ENCODE data around the gene YPEL1. TPM values are rescaled to one million over a fixed set of nuclear protein-coding genes. Genes with fewer than 3 reads are reported as not detected.

YPEL1 gene
- total and polyA plus RNA-seq, 10 of the 15 experiments (the other 5 are each of a cell fraction or from before 2014, with no cell fraction given), result 0.13 to 5.0 (median 1.6) TPM

DNA sequence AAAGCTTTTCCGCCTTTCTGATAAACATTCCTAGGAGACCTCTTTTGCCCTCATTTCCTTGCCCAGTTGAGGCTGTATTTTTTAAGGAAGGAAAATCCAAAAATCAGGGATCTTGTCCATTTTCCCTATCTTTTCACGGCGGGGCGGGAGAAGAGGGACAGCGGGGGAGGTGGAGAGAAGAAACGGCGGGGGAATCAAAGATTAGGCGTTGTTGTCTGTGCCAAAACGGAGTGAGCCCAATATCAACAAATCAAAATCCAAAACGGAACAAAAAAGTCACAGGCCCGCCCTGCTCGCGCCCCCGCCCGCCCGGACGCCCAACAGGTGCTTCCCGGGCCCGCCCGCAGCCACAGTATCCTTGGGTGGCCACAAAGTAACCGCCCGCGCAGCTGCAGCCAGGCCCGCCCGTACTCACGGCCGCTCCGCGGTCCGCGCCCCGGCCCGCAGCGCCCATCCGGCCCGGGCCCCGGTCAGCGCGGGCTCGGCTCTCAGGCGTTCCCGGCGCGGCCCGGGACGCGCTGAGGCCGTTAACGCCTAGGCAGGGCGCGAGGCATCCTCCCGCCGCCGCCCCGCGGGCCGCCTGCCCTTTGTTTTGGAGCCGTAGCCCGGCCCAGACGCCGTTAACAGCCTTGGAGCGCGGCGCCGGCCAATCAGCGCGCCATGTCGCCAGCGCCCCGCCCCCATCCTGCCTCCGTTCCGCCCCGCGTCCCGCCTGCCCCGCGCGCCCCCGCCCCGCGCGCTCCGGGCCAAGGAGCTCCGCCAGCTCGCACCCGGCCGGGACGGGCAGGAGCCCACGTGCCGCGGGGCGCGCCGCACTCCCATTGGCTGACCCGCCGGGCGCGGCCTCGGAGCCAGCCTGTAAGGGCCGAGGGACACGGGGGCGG is at the start of gene YPEL1 (continued):
- TF ChIP-seq, protein P1, sequence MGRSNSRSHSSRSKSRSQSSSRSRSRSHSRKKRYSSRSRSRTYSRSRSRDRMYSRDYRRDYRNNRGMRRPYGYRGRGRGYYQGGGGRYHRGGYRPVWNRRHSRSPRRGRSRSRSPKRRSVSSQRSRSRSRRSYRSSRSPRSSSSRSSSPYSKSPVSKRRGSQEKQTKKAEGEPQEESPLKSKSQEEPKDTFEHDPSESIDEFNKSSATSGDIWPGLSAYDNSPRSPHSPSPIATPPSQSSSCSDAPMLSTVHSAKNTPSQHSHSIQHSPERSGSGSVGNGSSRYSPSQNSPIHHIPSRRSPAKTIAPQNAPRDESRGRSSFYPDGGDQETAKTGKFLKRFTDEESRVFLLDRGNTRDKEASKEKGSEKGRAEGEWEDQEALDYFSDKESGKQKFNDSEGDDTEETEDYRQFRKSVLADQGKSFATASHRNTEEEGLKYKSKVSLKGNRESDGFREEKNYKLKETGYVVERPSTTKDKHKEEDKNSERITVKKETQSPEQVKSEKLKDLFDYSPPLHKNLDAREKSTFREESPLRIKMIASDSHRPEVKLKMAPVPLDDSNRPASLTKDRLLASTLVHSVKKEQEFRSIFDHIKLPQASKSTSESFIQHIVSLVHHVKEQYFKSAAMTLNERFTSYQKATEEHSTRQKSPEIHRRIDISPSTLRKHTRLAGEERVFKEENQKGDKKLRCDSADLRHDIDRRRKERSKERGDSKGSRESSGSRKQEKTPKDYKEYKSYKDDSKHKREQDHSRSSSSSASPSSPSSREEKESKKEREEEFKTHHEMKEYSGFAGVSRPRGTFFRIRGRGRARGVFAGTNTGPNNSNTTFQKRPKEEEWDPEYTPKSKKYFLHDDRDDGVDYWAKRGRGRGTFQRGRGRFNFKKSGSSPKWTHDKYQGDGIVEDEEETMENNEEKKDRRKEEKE (IDR thresholded peaks at IDR 0.05), result 0 out of 2 replicates have a peak, but pooled peaks have one; percentile 21
- TF ChIP-seq KDM1A (IDR thresholded peaks at IDR 0.05; ENCODE audit: borderline replicate concordance) (no peak), TCF7 (IDR thresholded peaks at IDR 0.05; ENCODE audit: borderline replicate concordance) (no peak), EGR1 (IDR thresholded peaks at IDR 0.05; ENCODE audit: borderline replicate concordance in 1 of 2, low read depth in 2 of 2, low read length in 2 of 2) (peak in 1 of 2 experiments; percentile 72; a peak in 1 of 3 replicates), NR2C1 (IDR thresholded peaks at IDR 0.05) (no peak), CHD4 (IDR thresholded peaks at IDR 0.05) (no peak)
- TF ChIP-seq, protein P2, sequence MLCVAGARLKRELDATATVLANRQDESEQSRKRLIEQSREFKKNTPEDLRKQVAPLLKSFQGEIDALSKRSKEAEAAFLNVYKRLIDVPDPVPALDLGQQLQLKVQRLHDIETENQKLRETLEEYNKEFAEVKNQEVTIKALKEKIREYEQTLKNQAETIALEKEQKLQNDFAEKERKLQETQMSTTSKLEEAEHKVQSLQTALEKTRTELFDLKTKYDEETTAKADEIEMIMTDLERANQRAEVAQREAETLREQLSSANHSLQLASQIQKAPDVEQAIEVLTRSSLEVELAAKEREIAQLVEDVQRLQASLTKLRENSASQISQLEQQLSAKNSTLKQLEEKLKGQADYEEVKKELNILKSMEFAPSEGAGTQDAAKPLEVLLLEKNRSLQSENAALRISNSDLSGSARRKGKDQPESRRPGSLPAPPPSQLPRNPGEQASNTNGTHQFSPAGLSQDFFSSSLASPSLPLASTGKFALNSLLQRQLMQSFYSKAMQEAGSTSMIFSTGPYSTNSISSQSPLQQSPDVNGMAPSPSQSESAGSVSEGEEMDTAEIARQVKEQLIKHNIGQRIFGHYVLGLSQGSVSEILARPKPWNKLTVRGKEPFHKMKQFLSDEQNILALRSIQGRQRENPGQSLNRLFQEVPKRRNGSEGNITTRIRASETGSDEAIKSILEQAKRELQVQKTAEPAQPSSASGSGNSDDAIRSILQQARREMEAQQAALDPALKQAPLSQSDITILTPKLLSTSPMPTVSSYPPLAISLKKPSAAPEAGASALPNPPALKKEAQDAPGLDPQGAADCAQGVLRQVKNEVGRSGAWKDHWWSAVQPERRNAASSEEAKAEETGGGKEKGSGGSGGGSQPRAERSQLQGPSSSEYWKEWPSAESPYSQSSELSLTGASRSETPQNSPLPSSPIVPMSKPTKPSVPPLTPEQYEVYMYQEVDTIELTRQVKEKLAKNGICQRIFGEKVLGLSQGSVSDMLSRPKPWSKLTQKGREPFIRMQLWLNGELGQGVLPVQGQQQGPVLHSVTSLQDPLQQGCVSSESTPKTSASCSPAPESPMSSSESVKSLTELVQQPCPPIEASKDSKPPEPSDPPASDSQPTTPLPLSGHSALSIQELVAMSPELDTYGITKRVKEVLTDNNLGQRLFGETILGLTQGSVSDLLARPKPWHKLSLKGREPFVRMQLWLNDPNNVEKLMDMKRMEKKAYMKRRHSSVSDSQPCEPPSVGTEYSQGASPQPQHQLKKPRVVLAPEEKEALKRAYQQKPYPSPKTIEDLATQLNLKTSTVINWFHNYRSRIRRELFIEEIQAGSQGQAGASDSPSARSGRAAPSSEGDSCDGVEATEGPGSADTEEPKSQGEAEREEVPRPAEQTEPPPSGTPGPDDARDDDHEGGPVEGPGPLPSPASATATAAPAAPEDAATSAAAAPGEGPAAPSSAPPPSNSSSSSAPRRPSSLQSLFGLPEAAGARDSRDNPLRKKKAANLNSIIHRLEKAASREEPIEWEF (IDR thresholded peaks at IDR 0.05; ENCODE audit: insufficient replicate concordance, low read depth, low read length), result no peak
- TF ChIP-seq, protein P3, sequence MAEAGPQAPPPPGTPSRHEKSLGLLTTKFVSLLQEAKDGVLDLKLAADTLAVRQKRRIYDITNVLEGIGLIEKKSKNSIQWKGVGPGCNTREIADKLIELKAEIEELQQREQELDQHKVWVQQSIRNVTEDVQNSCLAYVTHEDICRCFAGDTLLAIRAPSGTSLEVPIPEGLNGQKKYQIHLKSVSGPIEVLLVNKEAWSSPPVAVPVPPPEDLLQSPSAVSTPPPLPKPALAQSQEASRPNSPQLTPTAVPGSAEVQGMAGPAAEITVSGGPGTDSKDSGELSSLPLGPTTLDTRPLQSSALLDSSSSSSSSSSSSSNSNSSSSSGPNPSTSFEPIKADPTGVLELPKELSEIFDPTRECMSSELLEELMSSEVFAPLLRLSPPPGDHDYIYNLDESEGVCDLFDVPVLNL (IDR thresholded peaks at IDR 0.05; ENCODE audit: low read depth, low read length), result no peak
- TF ChIP-seq, protein P4, sequence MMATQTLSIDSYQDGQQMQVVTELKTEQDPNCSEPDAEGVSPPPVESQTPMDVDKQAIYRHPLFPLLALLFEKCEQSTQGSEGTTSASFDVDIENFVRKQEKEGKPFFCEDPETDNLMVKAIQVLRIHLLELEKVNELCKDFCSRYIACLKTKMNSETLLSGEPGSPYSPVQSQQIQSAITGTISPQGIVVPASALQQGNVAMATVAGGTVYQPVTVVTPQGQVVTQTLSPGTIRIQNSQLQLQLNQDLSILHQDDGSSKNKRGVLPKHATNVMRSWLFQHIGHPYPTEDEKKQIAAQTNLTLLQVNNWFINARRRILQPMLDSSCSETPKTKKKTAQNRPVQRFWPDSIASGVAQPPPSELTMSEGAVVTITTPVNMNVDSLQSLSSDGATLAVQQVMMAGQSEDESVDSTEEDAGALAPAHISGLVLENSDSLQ (IDR thresholded peaks at IDR 0.05), result 0 out of 2 replicates have a peak, but pooled peaks have one; percentile 30
- TF ChIP-seq, protein P5, sequence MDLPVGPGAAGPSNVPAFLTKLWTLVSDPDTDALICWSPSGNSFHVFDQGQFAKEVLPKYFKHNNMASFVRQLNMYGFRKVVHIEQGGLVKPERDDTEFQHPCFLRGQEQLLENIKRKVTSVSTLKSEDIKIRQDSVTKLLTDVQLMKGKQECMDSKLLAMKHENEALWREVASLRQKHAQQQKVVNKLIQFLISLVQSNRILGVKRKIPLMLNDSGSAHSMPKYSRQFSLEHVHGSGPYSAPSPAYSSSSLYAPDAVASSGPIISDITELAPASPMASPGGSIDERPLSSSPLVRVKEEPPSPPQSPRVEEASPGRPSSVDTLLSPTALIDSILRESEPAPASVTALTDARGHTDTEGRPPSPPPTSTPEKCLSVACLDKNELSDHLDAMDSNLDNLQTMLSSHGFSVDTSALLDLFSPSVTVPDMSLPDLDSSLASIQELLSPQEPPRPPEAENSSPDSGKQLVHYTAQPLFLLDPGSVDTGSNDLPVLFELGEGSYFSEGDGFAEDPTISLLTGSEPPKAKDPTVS (IDR thresholded peaks at IDR 0.05; ENCODE audit: low read depth, low read length), result no peak

Measured in GM12878 (cell line).